HG03025 (cell line): ENCODE results near the gene PCDHA11.
"Not testable (repeated sequence)": the region's sequence is repeated elsewhere in the genome, so short reads cannot be mapped to it uniquely, and the experiment has no call there.

Experiments
- ATAC-seq: cut with Tn5 transposase; IDR thresholded peaks from one replicate; pipeline ENCODE4 v1.9.1; 2021; ENCODE audit warnings: mild to moderate bottlenecking, moderate library complexity; ENCODE audit not compliant: unreplicated experiment, low FRiP score

Gene PCDHA11

GRCh38 chr5:140848139-140849102 lies 20.3 kb upstream of the PCDHA11 start, which contains the start of gene PCDHA9:
Gene PCDHA9, plus strand, starts transcription at chr5:140848382. Its CDS starts 114 bp downstream, at chr5:140848496.
- ATAC-seq: not testable (repeated sequence)

DNA sequence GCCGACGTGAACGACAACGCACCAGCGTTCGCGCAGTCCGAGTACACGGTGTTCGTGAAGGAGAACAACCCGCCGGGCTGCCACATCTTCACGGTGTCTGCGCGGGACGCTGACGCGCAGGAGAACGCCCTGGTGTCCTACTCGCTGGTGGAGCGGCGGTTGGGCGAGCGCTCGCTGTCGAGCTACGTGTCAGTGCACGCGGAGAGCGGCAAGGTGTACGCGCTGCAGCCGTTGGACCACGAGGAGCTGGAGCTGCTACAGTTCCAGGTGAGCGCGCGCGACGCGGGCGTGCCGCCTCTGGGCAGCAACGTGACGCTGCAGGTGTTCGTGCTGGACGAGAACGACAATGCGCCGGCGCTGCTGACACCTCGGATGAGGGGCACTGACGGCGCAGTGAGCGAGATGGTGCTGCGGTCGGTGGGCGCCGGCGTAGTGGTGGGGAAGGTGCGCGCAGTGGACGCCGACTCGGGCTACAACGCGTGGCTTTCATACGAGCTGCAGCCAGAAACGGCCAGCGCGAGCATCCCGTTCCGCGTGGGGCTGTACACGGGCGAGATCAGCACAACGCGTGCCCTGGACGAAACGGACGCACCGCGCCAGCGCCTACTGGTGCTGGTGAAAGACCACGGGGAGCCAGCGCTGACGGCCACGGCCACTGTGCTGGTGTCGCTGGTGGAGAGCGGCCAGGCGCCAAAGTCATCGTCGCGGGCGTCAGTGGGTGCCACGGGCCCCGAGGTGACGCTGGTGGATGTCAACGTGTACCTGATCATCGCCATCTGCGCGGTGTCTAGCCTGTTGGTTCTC lies 18.7 kb upstream of the PCDHA11 start:
- ATAC-seq: not testable (repeated sequence)

DNA sequence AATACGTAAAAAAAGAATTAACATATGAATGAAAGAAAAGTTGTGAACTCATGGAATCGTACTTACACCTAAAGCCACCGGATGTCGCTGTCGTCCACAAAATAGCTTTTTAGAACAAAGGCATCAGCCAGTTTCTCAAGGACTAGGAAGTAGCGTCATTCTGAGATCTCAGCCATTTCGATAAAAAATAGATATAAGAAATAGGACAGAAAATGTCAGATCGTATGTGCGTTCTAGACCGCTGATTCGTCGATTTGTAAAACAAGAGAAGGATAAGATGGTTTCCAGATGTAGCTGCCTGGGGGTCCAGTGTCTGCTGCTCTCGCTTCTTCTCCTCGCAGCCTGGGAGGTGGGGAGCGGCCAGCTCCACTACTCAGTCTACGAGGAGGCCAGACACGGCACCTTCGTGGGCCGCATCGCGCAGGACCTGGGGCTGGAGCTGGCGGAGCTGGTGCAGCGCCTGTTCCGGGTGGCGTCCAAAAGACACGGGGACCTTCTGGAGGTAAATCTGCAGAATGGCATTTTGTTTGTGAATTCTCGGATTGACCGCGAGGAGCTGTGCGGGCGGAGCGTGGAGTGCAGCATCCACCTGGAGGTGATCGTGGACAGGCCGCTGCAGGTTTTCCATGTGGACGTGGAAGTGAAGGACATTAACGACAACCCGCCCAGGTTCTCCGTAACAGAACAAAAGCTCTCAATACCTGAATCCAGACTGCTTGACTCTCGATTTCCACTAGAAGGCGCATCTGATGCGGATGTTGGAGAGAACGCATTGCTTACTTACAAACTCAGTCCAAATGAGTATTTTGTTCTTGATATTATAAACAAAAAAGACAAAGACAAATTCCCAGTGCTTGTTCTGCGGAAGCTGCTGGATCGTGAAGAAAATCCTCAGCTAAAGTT lies 12.7 kb upstream of the PCDHA11 start, which contains the start of gene PCDHA10:
Gene PCDHA10, plus strand, starts transcription at position 126 of the 903 bp plus-strand sequence. Its CDS starts 152 bp downstream, at position 278.
- ATAC-seq: no peak

- ATAC-seq: no peak
These were observed 11.4 kb upstream of the PCDHA11 start for GRCh38 chr5:140857177-140857986.

DNA sequence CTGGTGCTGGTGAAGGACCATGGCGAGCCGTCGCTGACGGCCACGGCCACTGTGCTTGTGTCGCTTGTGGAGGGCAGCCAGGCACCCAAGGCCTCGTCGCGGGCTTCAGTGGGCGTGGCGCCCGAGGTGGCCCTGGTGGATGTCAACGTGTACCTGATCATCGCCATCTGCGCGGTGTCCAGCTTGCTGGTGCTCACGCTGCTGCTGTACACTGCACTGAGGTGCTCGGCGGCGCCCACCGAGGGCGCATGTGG lies 10.8 kb upstream of the PCDHA11 start:
- no peak for ATAC-seq

DNA sequence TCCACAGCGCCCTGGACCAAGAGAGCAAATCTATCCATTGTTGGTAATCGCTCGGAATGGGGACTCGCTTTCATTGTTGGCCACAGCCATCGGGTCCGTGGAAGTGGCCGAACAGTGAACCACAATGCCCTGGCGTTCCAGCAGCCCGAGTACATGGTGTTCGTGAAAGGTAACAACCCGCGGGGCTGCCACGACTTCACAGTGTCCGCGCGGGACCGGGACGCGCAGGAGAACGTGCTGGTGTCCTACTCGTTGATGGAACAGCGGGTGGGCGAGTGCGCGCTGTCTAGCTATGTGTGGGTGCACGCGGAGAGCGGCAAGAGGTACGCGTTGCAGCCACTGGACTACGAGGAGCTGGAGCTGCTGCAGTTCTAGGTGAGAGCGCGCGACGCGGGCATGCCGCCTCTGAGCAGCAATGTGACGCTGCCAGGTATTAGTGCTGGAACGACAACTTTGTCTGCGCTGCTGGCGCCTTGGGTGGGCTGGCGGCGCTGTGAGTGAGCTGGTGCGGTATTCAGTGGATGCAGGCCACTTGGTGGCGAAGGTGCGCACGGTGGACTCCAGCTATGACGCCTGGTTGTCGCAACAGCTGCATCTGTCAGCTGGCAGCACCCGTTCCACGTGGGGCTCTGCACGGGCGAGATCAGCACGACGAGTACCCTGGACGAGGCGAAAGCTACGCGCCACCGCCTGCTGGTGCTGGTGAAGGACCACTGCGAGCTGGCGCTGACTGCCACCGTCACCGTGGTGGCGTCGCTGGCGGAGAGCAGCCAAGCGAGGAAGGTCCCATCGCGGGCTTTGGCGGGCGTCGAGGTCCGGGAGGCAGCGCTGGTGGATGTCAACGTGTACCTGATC lies 6.1 kb upstream of the PCDHA11 start:
- ATAC-seq: no peak

DNA sequence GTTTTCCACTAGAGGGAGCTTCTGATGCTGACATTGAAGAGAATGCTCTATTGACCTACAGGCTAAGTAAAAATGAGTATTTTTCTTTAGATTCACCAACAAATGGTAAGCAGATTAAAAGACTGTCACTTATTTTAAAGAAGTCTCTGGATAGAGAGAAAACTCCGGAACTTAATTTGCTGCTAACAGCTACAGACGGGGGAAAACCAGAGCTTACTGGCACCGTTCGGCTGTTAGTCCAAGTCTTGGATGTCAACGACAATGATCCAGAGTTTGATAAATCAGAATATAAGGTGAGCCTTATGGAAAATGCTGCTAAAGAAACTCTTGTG lies 764 bp downstream of the PCDHA11 start:
- no peak for ATAC-seq

- no peak for ATAC-seq
These were observed 1.8 kb downstream of the PCDHA11 start for GRCh38 chr5:140870221-140871201.

DNA sequence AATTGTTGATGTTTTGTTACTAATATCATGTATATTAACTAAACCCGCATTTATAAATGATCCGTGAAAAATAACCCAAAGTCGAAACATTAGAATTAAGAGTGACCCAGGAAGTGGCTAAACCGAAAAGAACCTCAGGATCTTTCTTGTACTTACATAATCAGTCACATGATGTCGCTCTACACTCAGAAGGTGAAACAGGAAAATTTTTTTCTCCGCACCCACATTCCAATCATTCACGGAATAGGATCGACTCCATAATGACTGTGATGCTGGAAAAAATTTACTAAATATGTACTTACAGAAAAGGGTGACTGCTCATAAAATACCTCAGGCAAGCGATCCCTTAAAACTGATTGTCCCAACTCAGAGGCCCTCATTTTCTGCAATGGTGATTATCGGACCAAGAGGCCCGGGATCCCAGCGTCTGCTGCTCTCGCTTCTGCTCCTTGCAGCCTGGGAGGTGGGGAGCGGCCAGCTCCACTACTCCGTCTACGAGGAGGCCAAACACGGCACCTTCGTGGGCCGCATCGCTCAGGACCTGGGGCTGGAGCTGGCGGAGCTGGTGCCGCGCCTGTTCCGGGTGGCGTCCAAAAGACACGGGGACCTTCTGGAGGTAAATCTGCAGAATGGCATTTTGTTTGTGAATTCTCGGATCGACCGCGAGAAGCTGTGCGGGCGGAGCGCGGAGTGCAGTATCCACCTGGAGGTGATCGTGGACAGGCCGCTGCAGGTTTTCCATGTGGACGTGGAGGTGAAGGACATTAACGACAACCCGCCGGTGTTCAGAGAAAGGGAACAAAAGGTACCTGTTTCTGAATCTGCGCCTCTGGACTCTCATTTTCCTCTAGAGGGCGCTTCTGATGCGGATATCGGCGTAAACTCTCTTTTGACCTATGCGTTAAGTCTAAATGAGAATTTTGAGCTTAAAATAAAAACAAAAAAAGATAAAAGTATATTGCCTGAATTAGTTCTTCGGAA lies 6.6 kb downstream of the PCDHA11 start, which contains the start of gene PCDHA12:
Gene PCDHA12, plus strand, starts transcription at position 224 of the 981 bp plus-strand sequence. Its CDS starts 165 bp downstream, at position 389.
- ATAC-seq: no peak

- ATAC-seq: not testable (repeated sequence)
These were observed 7.9 kb downstream of the PCDHA11 start for GRCh38 chr5:140876541-140877261.

GRCh38 chr5:140877262-140877581 lies 8.5 kb downstream of the PCDHA11 start:
- no peak for ATAC-seq

DNA sequence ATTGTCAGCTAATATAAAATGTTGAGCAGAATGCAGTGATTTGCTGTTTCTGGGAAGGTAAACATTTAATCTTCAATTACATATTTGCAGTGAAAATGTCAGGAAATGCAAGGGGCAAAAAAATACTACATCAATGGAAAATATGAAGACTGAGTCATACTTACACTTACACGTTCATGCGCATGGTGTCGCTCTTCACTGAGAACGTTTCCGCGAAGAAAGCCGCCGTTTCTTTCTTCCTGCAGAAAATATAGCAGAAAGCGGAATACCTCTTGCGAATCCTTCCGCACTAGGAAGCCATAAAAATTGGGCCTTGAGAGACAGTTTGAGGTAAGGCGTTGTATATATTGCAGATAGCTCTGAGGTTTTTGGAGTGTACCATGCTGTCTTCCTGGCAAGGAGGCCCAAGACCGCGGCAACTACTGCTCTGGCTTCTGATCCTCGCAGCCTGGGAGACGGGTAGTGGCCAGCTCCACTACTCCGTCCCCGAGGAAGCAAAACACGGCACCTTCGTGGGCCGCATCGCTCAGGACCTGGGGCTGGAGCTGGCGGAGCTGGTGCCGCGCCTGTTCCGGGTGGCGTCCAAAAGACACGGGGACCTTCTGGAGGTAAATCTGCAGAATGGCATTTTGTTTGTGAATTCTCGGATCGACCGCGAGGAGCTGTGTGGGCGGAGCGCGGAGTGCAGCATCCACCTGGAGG lies 13.3 kb downstream of the PCDHA11 start, which contains the start of gene PCDHA13:
Gene PCDHA13, plus strand, starts transcription at position 236 of the 702 bp plus-strand sequence. Its CDS starts 145 bp downstream, at position 381.
- no peak for ATAC-seq

GRCh38 chr5:140882591-140882899 lies 13.8 kb downstream of the PCDHA11 start:
- ATAC-seq: no peak

DNA sequence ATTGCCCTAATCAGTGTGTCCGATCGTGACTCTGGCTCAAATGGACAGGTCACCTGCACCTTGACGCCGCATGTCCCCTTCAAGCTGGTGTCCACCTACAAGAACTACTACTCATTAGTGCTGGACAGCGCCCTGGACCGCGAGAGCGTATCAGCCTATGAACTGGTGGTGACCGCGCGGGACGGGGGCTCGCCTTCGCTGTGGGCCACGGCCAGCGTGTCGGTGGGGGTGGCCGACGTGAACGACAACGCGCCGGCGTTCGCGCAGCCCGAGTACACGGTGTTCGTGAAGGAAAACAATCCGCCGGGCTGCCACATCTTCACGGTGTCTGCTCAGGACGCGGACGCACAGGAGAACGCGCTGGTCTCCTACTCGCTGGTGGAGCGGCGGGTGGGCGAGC lies 14.6 kb downstream of the PCDHA11 start:
- ATAC-seq: no peak
